SK-N-MC (cell line): ENCODE data around the gene NGRN.

Experiments used
- EZH2 ChIP-seq: fragments of 200-600 bp; sonication (generic); IDR thresholded peaks from one replicate; pipeline ENCODE4 v1.6.1; 2017; ENCODE audit warnings: antibody characterized with exemption
- FOXP2 ChIP-seq: optimal IDR thresholded peaks from 2 replicates; pipeline ENCODE3; 2011; ENCODE audit warnings: mild to moderate bottlenecking, moderate library complexity; ENCODE audit not compliant: insufficient read depth; ENCODE audit errors: extremely low read length, control extremely low read depth
- POLR2AphosphoS5 ChIP-seq: IDR thresholded peaks from 2 replicates; pipeline ENCODE4 v1.6.1; 2012; ENCODE audit warnings: mild to moderate bottlenecking, low read depth, low read length, borderline replicate concordance

DNA sequence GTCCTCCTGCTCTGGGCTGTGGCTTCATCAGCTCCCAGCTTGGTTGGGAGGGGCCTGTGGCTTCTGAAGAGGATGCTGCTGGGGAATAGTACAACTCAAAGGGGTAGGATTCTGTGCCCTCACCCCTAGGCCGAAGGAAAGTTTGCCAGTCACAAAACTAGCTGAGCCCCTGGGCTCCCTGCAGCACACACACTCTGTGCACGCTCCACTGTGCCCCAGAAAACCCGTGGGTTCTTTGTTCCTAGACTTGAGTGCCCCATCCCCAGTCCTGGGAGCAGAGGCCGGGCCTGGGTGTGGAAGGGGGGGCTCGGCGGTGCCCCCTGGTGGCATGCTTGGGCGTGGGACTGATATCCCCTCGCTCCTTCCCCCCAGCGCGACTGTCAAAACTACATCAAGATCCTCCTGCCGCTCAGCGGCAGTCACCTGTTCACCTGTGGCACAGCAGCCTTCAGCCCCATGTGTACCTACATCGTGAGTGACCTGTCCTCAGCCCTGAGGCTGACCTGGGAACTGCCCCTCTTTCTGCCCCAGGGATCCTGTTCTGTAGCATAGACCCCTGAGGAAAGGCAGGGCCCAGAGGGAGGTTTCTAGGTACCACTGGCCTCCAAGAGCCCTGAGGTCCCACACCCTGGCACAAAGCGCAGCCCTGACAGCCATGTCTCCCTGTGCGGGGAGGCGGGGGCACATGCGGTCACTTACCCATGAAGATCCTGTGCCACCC lies 45.9 kb upstream of the NGRN start:
- TF ChIP-seq POLR2AphosphoS5 (no peak), EZH2 (no peak), FOXP2 (no peak)
